Endothelial cell of umbilical vein (primary cell): ENCODE measurements around the gene RIMS3. TPM values are rescaled to one million over a fixed set of nuclear protein-coding genes. Genes with fewer than 3 reads are reported as not detected.

Experiments used
- BruUV-seq: library from RNA; stranded (reverse); fragments of 400-500 nt; replicated peaks from 2 replicates; lab custom pipeline; 2021; lab: Mats Ljungman, UMichigan
- CTCF ChIA-PET: fragments of 300-600, 350-600 bp; sonication (Branson Sonifier 250); formaldehyde crosslinking; loops from one replicate; lab custom pipeline; 2021; ENCODE audit warnings: antibody characterized with exemption, inconsistent platforms; lab: Charles Lee
- POLR2A ChIA-PET: fragments of 300-600, 350-600 bp; sonication (Branson Sonifier 250); formaldehyde crosslinking; loops from one replicate; lab custom pipeline; 2021; ENCODE audit warnings: antibody characterized with exemption, inconsistent platforms; lab: Charles Lee
- DNase-seq: peaks from one replicate; pipeline ENCODE4 v3.0.0-alpha.2; 2011; ENCODE audit warnings: low read depth, low spot score
- FAIRE-seq: peaks from 2 replicates; lab custom pipeline; 2011; peaks lifted over from hg19 to GRCh38; lab: Jason Lieb, UNC
- H2AFZ ChIP-seq: 2 replicates; pipeline ENCODE4 v1.6.0; 2012; ENCODE audit warnings: low read depth, low read length, control low read depth, inconsistent platforms
- H3K27ac ChIP-seq: 2 replicates; pipeline ENCODE4 v1.5.1; 2011; ENCODE audit warnings: low read depth, mild to moderate bottlenecking, control low read depth, low read length, moderate library complexity; ENCODE audit not compliant: insufficient read depth
- H3K27me3 ChIP-seq, 2 experiments: 2 replicates each; pipeline versions ENCODE4 v1.6.0 to v1.6.1; 2011; ENCODE audit warnings: low read length in 2 of 2, mixed read lengths in 1 of 2; ENCODE audit not compliant: control insufficient read depth in 2 of 2, insufficient read depth in 2 of 2
- H3K36me3 ChIP-seq, 2 experiments: 2 replicates in 1 of 2; 3 replicates in 1 of 2; pipeline ENCODE4 v1.5.1; 2011; ENCODE audit warnings: low read length in 2 of 2, mild to moderate bottlenecking in 1 of 2, moderate library complexity in 1 of 2; ENCODE audit not compliant: control insufficient read depth in 2 of 2, insufficient read depth in 2 of 2; ENCODE audit errors: extremely low read depth in 1 of 2
- H3K4me1 ChIP-seq: 3 replicates; pipeline ENCODE4 v1.5.1; 2011; ENCODE audit warnings: mild to moderate bottlenecking, low read length; ENCODE audit not compliant: control insufficient read depth, insufficient read depth; ENCODE audit errors: extremely low read depth
- H3K4me2 ChIP-seq: 2 replicates; pipeline ENCODE4 v1.6.1; 2011; ENCODE audit warnings: low read length, control low read depth, mixed read lengths; ENCODE audit not compliant: insufficient read depth
- H3K4me3 ChIP-seq, 3 experiments: fragments of 200-600 bp in 1 of 3; sonication (generic), shearing (Covaris generic) in 1 of 3; replicated peaks in 1 of 3; 2 replicates each; pipeline ENCODE4 v1.5.1; 2011 to 2016; ENCODE audit warnings: control low read depth in 3 of 3, low read length in 3 of 3, mild to moderate bottlenecking in 2 of 3, inconsistent platforms in 1 of 3, low read depth in 1 of 3, moderate library complexity in 1 of 3; ENCODE audit not compliant: insufficient read depth in 1 of 3
- H3K79me2 ChIP-seq: 2 replicates; pipeline ENCODE4 v1.6.0; 2012; ENCODE audit warnings: low read length, inconsistent platforms; ENCODE audit not compliant: control insufficient read depth, insufficient read depth
- H3K9ac ChIP-seq: replicated peaks from 2 replicates; pipeline ENCODE3; 2011; ENCODE audit warnings: low read length, control low read depth; ENCODE audit not compliant: insufficient read depth; ENCODE audit errors: extremely low read depth
- H3K9me1 ChIP-seq: replicated peaks from 3 replicates; pipeline ENCODE4 v1.6.0; 2011; ENCODE audit warnings: mild to moderate bottlenecking, low read length; ENCODE audit not compliant: control insufficient read depth, insufficient read depth; ENCODE audit errors: extremely low read depth
- H3K9me3 ChIP-seq: replicated peaks from 2 replicates; pipeline ENCODE4 v1.5.1; 2012; ENCODE audit warnings: low read length, inconsistent platforms; ENCODE audit not compliant: control insufficient read depth, insufficient read depth
- H4K20me1 ChIP-seq: replicated peaks from 2 replicates; pipeline ENCODE3; 2011; ENCODE audit warnings: mild to moderate bottlenecking, low read length; ENCODE audit not compliant: control insufficient read depth, insufficient read depth; ENCODE audit errors: extremely low read depth
- CTCF ChIP-seq, 2 donors: IDR thresholded peaks; 1 replicate in 1 of 2; 2 replicates in 1 of 2; pipeline ENCODE4 v1.5.1; 2011; ENCODE audit warnings: low read length in 2 of 2, mild to moderate bottlenecking in 2 of 2, moderate library complexity in 2 of 2, control low read depth in 1 of 2, inconsistent platforms in 1 of 2, low read depth in 1 of 2; ENCODE audit not compliant: insufficient read depth in 1 of 2; ENCODE audit errors: extremely low read depth in 1 of 2
- EZH2 ChIP-seq: IDR thresholded peaks from 2 replicates; pipeline ENCODE4 v1.6.1; 2012; ENCODE audit warnings: borderline replicate concordance, low read depth, mild to moderate bottlenecking, moderate library complexity, low read length, inconsistent platforms; ENCODE audit not compliant: severe bottlenecking
- FOS ChIP-seq: IDR thresholded peaks from 2 replicates; pipeline ENCODE4 v1.6.1; 2011; ENCODE audit warnings: mild to moderate bottlenecking, low read length, moderate library complexity, borderline replicate concordance; ENCODE audit not compliant: insufficient read depth
- GATA2 ChIP-seq: IDR thresholded peaks from 2 replicates; pipeline ENCODE4 v1.7.0; 2011; ENCODE audit warnings: low read depth, mild to moderate bottlenecking, moderate library complexity, mixed read lengths, low read length; ENCODE audit not compliant: insufficient read length, insufficient read depth
- JUN ChIP-seq: IDR thresholded peaks from 2 replicates; pipeline ENCODE4 v1.6.1; 2011; ENCODE audit warnings: borderline replicate concordance, low read depth; ENCODE audit not compliant: insufficient read length, insufficient read depth
- POLR2A ChIP-seq: IDR thresholded peaks from 2 replicates; pipeline ENCODE4 v1.6.1; 2012; ENCODE audit warnings: low read depth, mild to moderate bottlenecking, control low read depth, low read length
- POLR2AphosphoS5 ChIP-seq: IDR thresholded peaks from 2 replicates; pipeline ENCODE4 v1.6.1; 2012; ENCODE audit warnings: low read depth, mild to moderate bottlenecking, control low read depth, low read length, moderate library complexity; ENCODE audit not compliant: insufficient read depth
- dilution Hi-C: fragments of 300-500 bp; cut with MboI; formaldehyde crosslinking; loops from one replicate; pipeline ENCODE4 v1.15.0; 2019; ENCODE audit warnings: low sequenced_read_pairs; ENCODE audit not compliant: extremely low pct_ligation_motif_present
- intact Hi-C: fragments of 100-400 bp; cut with micrococcal nuclease; formaldehyde crosslinking; loops from one replicate; pipeline ENCODE4 v1.10.0; 2022
- polyA plus RNA-seq, 4 experiments: library from polyadenylated mRNA; depleted of rRNA in 3 of 4; stranded (reverse) in 3 of 4; unstranded in 1 of 4; fragments of >200 nt; gene quantifications; 2 replicates each; pipeline versions ENCODE4 v1.2.1 to v1.2.3, GENCODE V29; 2011 to 2012; ENCODE audit warnings: missing spikeins in 1 of 4
- total RNA-seq: library from RNA; stranded (reverse); gene quantifications from 2 replicates; pipeline ENCODE4 v1.2.3, GENCODE V29; 2021

Gene RIMS3
- total and polyA plus RNA-seq, 2 donors (not counting 3 experiments of a cell fraction or from before 2014, with no cell fraction given): 0.14 to 0.15 TPM

GRCh38 chr1:40652468-40652867 lies 13.0 kb downstream of the RIMS3 start:
- Histone ChIP-seq H3K27ac (no peak overlapping the region), H3K79me2 (no peaks in the 10 kb centered on the region), H3K9me1 (no peaks in the 10 kb centered on the region), H3K4me2 (no peak overlapping the region), H3K36me3 (no peaks in the 10 kb centered on the region), H3K27me3 (peaks cover 3 to 14% of the 10 kb centered on the region in 2 experiments), H3K4me3 (no peak overlapping the region), H3K9me3 (no peaks in the 10 kb centered on the region), H2AFZ (no peak overlapping the region), H3K4me1 (no peaks in the 10 kb centered on the region), H4K20me1 (no peaks in the 10 kb centered on the region), H3K9ac (no peak overlapping the region)
- no TSS peak for BruUV-seq
- dilution Hi-C loops (no loop called here), intact Hi-C loops (no loop called here)
- DNase-seq (no peak), FAIRE-seq (no peak)
- TF ChIP-seq GATA2: no peak
- TF ChIP-seq POLR2A: no peak
- ChIA-PET POLR2A (no interaction called here), CTCF (no interaction called here)

GRCh38 chr1:40651138-40651857 lies 14.2 kb downstream of the RIMS3 start:
- TF ChIP-seq POLR2AphosphoS5: no peak
- TF ChIP-seq GATA2: no peak
- no peak for TF ChIP-seq CTCF (IDR thresholded peaks at IDR 0.05; ENCODE audit: extremely low read depth in 1 of 2, insufficient read depth in 1 of 2, low read depth in 1 of 2, low read length in 2 of 2)
- TF ChIP-seq FOS: no peak
- no peak for TF ChIP-seq EZH2
- TF ChIP-seq JUN: no peak
- TF ChIP-seq POLR2A: no peak
- FAIRE-seq (no peak), DNase-seq (no peak)
- no peak overlapping the region for H3K9ac ChIP-seq
- no TSS peak for BruUV-seq
- ChIA-PET POLR2A (no interaction called here), CTCF (no interaction called here)
- no peaks in the 10 kb centered on the region for H3K79me2 ChIP-seq
- H3K4me1 ChIP-seq: peaks cover 3% of the 10 kb centered on the region
- no peak overlapping the region for H3K4me3 ChIP-seq
- no peaks in the 10 kb centered on the region for H4K20me1 ChIP-seq
- no peaks in the 10 kb centered on the region for H3K9me1 ChIP-seq
- intact Hi-C loops (no loop called here), dilution Hi-C loops (no loop called here)
- peaks cover 3 to 10% of the 10 kb centered on the region in 2 experiments for H3K27me3 ChIP-seq
- no peak overlapping the region for H3K27ac ChIP-seq
- no peak overlapping the region for H3K4me2 ChIP-seq
- H3K9me3 ChIP-seq: no peaks in the 10 kb centered on the region
- no peaks in the 10 kb centered on the region for H3K36me3 ChIP-seq
- no peak overlapping the region for H2AFZ ChIP-seq
